Activated CD8-positive, alpha-beta T cell treated with anti-CD3 and anti-CD28 coated beads for 36 hours (primary cell): ENCODE measurements around the gene KL. TPM values are rescaled to one million over a fixed set of nuclear protein-coding genes. Genes with fewer than 3 reads are reported as not detected.

ENCODE experiments used
- ATAC-seq: fragments of 200-7000 bp; cut with Tn5 transposase; one replicate; pipeline ENCODE4 v1.10.0; 2021; ENCODE audit warnings: mild to moderate bottlenecking, moderate library complexity
- CTCF ChIA-PET: fragments of 350-600 bp; sonication (Branson Sonifier 250); formaldehyde crosslinking; loops from one replicate; lab custom pipeline; 2021; ENCODE audit warnings: antibody characterized with exemption; lab: Charles Lee
- POLR2A ChIA-PET: fragments of 350-600 bp; sonication (Branson Sonifier 250); formaldehyde crosslinking; loops from one replicate; lab custom pipeline; 2021; ENCODE audit warnings: antibody characterized with exemption; lab: Charles Lee
- DNase-seq: peaks from one replicate; pipeline ENCODE4 v3.0.0-alpha.2; 2020
- H3K27ac Mint-ChIP-seq: one replicate; pipeline ENCODE4 v1.8.0; 2021; ENCODE audit warnings: mild to moderate bottlenecking, mixed read lengths
- H3K27me3 Mint-ChIP-seq: one replicate; pipeline ENCODE4 v1.8.0; 2021; ENCODE audit warnings: mixed read lengths
- H3K36me3 Mint-ChIP-seq: one replicate; pipeline ENCODE4 v1.8.0; 2021; ENCODE audit warnings: low read depth, mixed read lengths
- H3K4me1 Mint-ChIP-seq: one replicate; pipeline ENCODE4 v1.8.0; 2021; ENCODE audit warnings: low read depth, mixed read lengths
- H3K4me3 Mint-ChIP-seq: one replicate; pipeline ENCODE4 v1.8.0; 2021; ENCODE audit warnings: mild to moderate bottlenecking, moderate library complexity, mixed read lengths
- H3K9me3 Mint-ChIP-seq: one replicate; pipeline ENCODE4 v1.8.0; 2021; ENCODE audit warnings: mixed read lengths
- CTCF ChIP-seq: fragments of 200-600 bp; IDR thresholded peaks from one replicate; pipeline ENCODE4 v1.8.0; 2022; ENCODE audit warnings: antibody characterized with exemption, mild to moderate bottlenecking
- intact Hi-C: fragments of 100-400 bp; cut with micrococcal nuclease; formaldehyde crosslinking; loops from one replicate; pipeline ENCODE4 v1.10.0; 2022
- total RNA-seq, 2 experiments: library from RNA; stranded (reverse); gene quantifications; one replicate each; pipeline ENCODE4 v1.2.3, GENCODE V29; 2021

KL gene
- total RNA-seq, 2 experiments from 2014 or later: 0.22 to 0.27 TPM

- POLR2A ChIA-PET: no interaction called here
- no peak for TF ChIP-seq CTCF
Measured at GRCh38 chr13:33007237-33007636, 9.0 kb upstream of the KL start.

GRCh38 chr13:33007950-33008349 lies 8.3 kb upstream of the KL start:
- intact Hi-C loops: no loop called here
- CTCF ChIA-PET: no interaction called here
- Mint-ChIP-seq H3K4me3 (no peak overlapping the region), H3K27ac (no peak overlapping the region), H3K27me3 (peaks cover 24% of the 10 kb centered on the region), H3K9me3 (peaks cover 13% of the 10 kb centered on the region), H3K4me1 (no peaks in the 10 kb centered on the region), H3K36me3 (peaks cover 3% of the 10 kb centered on the region)
- POLR2A ChIA-PET: no interaction called here
- DNase-seq: no peak
- no peak for TF ChIP-seq CTCF
- no peak for ATAC-seq

More at GRCh38 chr13:33007237-33007636, 9.0 kb upstream of the KL start:
- Mint-ChIP-seq H3K4me3 (no peak overlapping the region), H3K36me3 (peaks cover 3% of the 10 kb centered on the region), H3K9me3 (peaks cover 13% of the 10 kb centered on the region), H3K4me1 (no peaks in the 10 kb centered on the region), H3K27me3 (peaks cover 23% of the 10 kb centered on the region), H3K27ac (no peak overlapping the region)
- CTCF ChIA-PET: no interaction called here
- no peak for DNase-seq
- no peak for ATAC-seq
- intact Hi-C loops: no loop called here

- H3K4me1 Mint-ChIP-seq: no peaks in the 10 kb centered on the region
- no peak for DNase-seq
- no peak for ATAC-seq
- H3K27ac Mint-ChIP-seq: no peak overlapping the region
- TF ChIP-seq CTCF: no peak
- H3K4me3 Mint-ChIP-seq: no peak overlapping the region
- intact Hi-C loops: no loop called here
- H3K36me3 Mint-ChIP-seq: peaks cover 3% of the 10 kb centered on the region
- H3K27me3 Mint-ChIP-seq: peaks cover 32% of the 10 kb centered on the region
- CTCF ChIA-PET: interaction anchor here (0.6 to 1.3 kb wide), 3 partner anchors 36 to 187 kb away, joined by 3 read pairs; no protein-coding TSS in a partner anchor
- POLR2A ChIA-PET: no interaction called here
- peaks cover 13% of the 10 kb centered on the region for H3K9me3 Mint-ChIP-seq
Measured at GRCh38 chr13:33008946-33009722, 7.1 kb upstream of the KL start.

- Mint-ChIP-seq H3K27me3 (peaks cover 48% of the 10 kb centered on the region), H3K4me3 (no peak overlapping the region), H3K36me3 (peaks cover 3% of the 10 kb centered on the region), H3K27ac (no peak overlapping the region), H3K9me3 (peaks cover 13% of the 10 kb centered on the region), H3K4me1 (peaks cover 8% of the 10 kb centered on the region)
- intact Hi-C loops: no loop called here
- ATAC-seq (no peak), DNase-seq (no peak)
- POLR2A ChIA-PET: no interaction called here
- no peak for TF ChIP-seq CTCF
- CTCF ChIA-PET: no interaction called here
Measured at GRCh38 chr13:33011828-33012470, 4.3 kb upstream of the KL start.

GRCh38 chr13:33014291-33014690 lies 1.9 kb upstream of the KL start:
- ChIA-PET CTCF (no interaction called here), POLR2A (no interaction called here)
- Mint-ChIP-seq H3K9me3 (no peaks in the 10 kb centered on the region), H3K27me3 (peaks cover 58% of the 10 kb centered on the region), H3K27ac (no peak overlapping the region), H3K4me3 (no peak overlapping the region), H3K4me1 (peaks cover 12% of the 10 kb centered on the region), H3K36me3 (no peaks in the 10 kb centered on the region)
- ATAC-seq: no peak
- no peak for TF ChIP-seq CTCF
- no peak for DNase-seq
- intact Hi-C loops: no loop called here
